H1 (cell line): Measurements from ENCODE around the gene OR8B4. TPM values are rescaled to one million over a fixed set of nuclear protein-coding genes. Genes with fewer than 3 reads are reported as not detected.

Experiments used
- CTCF ChIA-PET: fragments of 300-600 bp; sonication (Branson Sonifier 250); formaldehyde crosslinking; loops from one replicate; lab custom pipeline; 2021; ENCODE audit not compliant: partially characterized antibody; lab: Charles Lee
- POLR2A ChIA-PET: fragments of 300-600 bp; sonication (Branson Sonifier 250); formaldehyde crosslinking; loops from one replicate; lab custom pipeline; 2021; ENCODE audit warnings: inconsistent platforms; ENCODE audit not compliant: partially characterized antibody; lab: Charles Lee
- DNase-seq, 2 experiments: peaks; one replicate each; pipeline versions ENCODE4 v3.0.0 to v3.0.0-alpha.2; 2010 to 2022; ENCODE audit warnings: low spot score in 2 of 2, low read depth in 1 of 2, mixed read lengths in 1 of 2
- FAIRE-seq: peaks from 2 replicates; lab custom pipeline; 2011; peaks lifted over from hg19 to GRCh38; lab: Jason Lieb, UNC
- H2AFZ ChIP-seq: 2 replicates; pipeline ENCODE4 v1.8.1; 2012; ENCODE audit warnings: low read length, inconsistent platforms
- H2AK5ac ChIP-seq: 2 replicates; pipeline ENCODE4 v1.6.1; 2013; ENCODE audit warnings: low read depth, low read length
- H2BK120ac ChIP-seq: replicated peaks from 2 replicates; pipeline ENCODE3; 2013; ENCODE audit warnings: low read depth, low read length, inconsistent platforms
- H2BK12ac ChIP-seq: 2 replicates; pipeline ENCODE4 v1.6.1; 2013; ENCODE audit warnings: low read depth, low read length
- H2BK15ac ChIP-seq: 2 replicates; pipeline ENCODE4 v1.6.1; 2013; ENCODE audit warnings: low read length
- H2BK20ac ChIP-seq: 2 replicates; pipeline ENCODE4 v1.6.1; 2013; ENCODE audit warnings: low read length
- H2BK5ac ChIP-seq: 2 replicates; pipeline ENCODE4 v1.6.1; 2013; ENCODE audit warnings: low read depth, low read length
- H3K14ac ChIP-seq: 2 replicates; pipeline ENCODE4 v1.6.1; 2013; ENCODE audit warnings: inconsistent platforms; ENCODE audit not compliant: insufficient read length
- H3K18ac ChIP-seq: 2 replicates; pipeline ENCODE4 v1.6.1; 2013; ENCODE audit warnings: low read length; ENCODE audit errors: extremely low read depth
- H3K23ac ChIP-seq: 2 replicates; pipeline ENCODE4 v1.6.1; 2013; ENCODE audit warnings: inconsistent platforms; ENCODE audit not compliant: insufficient read length
- H3K23me2 ChIP-seq: 2 replicates; pipeline ENCODE4 v1.6.1; 2013; ENCODE audit warnings: low read depth, low read length
- H3K27ac ChIP-seq: 2 replicates; pipeline ENCODE4 v1.6.1; 2011; ENCODE audit warnings: low read depth, low read length, inconsistent platforms
- H3K27me3 ChIP-seq, 4 experiments: replicated peaks in 1 of 4; 1 replicate in 1 of 4; 2 replicates in 3 of 4; pipeline versions ENCODE4 v1.6.1 to v1.8.1; 2011 to 2013; ENCODE audit warnings: low read length in 3 of 4, mild to moderate bottlenecking in 3 of 4, inconsistent platforms in 2 of 4, mixed read lengths in 2 of 4, moderate library complexity in 1 of 4; ENCODE audit not compliant: control insufficient read depth in 3 of 4, insufficient read depth in 3 of 4; ENCODE audit errors: extremely low read depth in 1 of 4
- H3K36me3 ChIP-seq, 4 experiments: 2 replicates each; pipeline versions ENCODE4 v1.6.1 to v1.8.1; 2011 to 2013; ENCODE audit warnings: mild to moderate bottlenecking in 4 of 4, low read length in 3 of 4, moderate library complexity in 2 of 4, control low read depth in 1 of 4, inconsistent platforms in 1 of 4; ENCODE audit not compliant: insufficient read depth in 4 of 4, control insufficient read depth in 2 of 4
- H3K4ac ChIP-seq: replicated peaks from 2 replicates; pipeline ENCODE3; 2013; ENCODE audit warnings: low read length, low read depth, mixed read lengths, inconsistent platforms; ENCODE audit not compliant: insufficient read length
- H3K4me1 ChIP-seq, 4 experiments: replicated peaks in 1 of 4; 1 replicate in 1 of 4; 2 replicates in 3 of 4; pipeline versions ENCODE4 v1.6.1 to v1.8.1; 2011 to 2013; ENCODE audit warnings: low read length in 3 of 4, inconsistent platforms in 2 of 4, mixed read lengths in 1 of 4; ENCODE audit not compliant: insufficient read depth in 4 of 4, control insufficient read depth in 3 of 4
- H3K4me2 ChIP-seq, 2 experiments: 2 replicates each; pipeline versions ENCODE4 v1.6.1 to v1.8.1; 2011 to 2013; ENCODE audit warnings: low read depth in 2 of 2, low read length in 2 of 2, control low read depth in 1 of 2, inconsistent platforms in 1 of 2, mild to moderate bottlenecking in 1 of 2; ENCODE audit not compliant: insufficient read depth in 1 of 2
- H3K4me3 ChIP-seq, 4 experiments: fragments of 200-600, 300-600 bp in 1 of 4; sonication (generic), shearing (Covaris generic), sonication (Bioruptor Twin) in 1 of 4; 2 replicates each; pipeline versions ENCODE4 v1.5.1 to v1.8.1; 2011 to 2016; ENCODE audit warnings: low read length in 4 of 4, low read depth in 3 of 4, control low read depth in 2 of 4, inconsistent platforms in 2 of 4, mild to moderate bottlenecking in 2 of 4, mixed read lengths in 1 of 4, moderate library complexity in 1 of 4; ENCODE audit not compliant: insufficient read depth in 2 of 4; ENCODE audit errors: extremely low read depth in 1 of 4
- H3K56ac ChIP-seq: replicated peaks from 2 replicates; pipeline ENCODE3; 2013; ENCODE audit warnings: low read depth, mild to moderate bottlenecking, mixed read lengths, low read length, inconsistent platforms; ENCODE audit not compliant: insufficient read length
- H3K79me1 ChIP-seq: 2 replicates; pipeline ENCODE4 v1.6.1; 2013; ENCODE audit warnings: low read depth, low read length, control low read depth
- H3K79me2 ChIP-seq, 2 experiments: 2 replicates each; pipeline versions ENCODE4 v1.6.1 to v1.8.1; 2012 to 2013; ENCODE audit warnings: low read length in 2 of 2, mild to moderate bottlenecking in 2 of 2, inconsistent platforms in 1 of 2; ENCODE audit not compliant: insufficient read depth in 2 of 2, control insufficient read depth in 1 of 2
- H3K9ac ChIP-seq, 4 experiments: replicated peaks in 1 of 4; 1 replicate in 1 of 4; 2 replicates in 3 of 4; pipeline versions ENCODE4 v1.6.1 to v1.8.1; 2011 to 2013; ENCODE audit warnings: low read depth in 3 of 4, low read length in 3 of 4, control low read depth in 2 of 4, mild to moderate bottlenecking in 2 of 4, moderate library complexity in 2 of 4, inconsistent platforms in 1 of 4; ENCODE audit errors: extremely low read depth in 1 of 4
- H3K9me3 ChIP-seq, 2 experiments: 2 replicates each; pipeline versions ENCODE4 v1.6.1 to v1.8.1; 2012 to 2013; ENCODE audit warnings: mild to moderate bottlenecking in 2 of 2, moderate library complexity in 2 of 2, control low read depth in 1 of 2, inconsistent platforms in 1 of 2, low read depth in 1 of 2, low read length in 1 of 2, mixed read lengths in 1 of 2; ENCODE audit not compliant: insufficient read depth in 2 of 2
- H4K20me1 ChIP-seq, 2 experiments: replicated peaks in 1 of 2; 2 replicates each; pipeline versions ENCODE3 to v1.8.1; 2011 to 2013; ENCODE audit warnings: inconsistent platforms in 2 of 2, low read length in 2 of 2, mild to moderate bottlenecking in 1 of 2; ENCODE audit not compliant: insufficient read depth in 2 of 2, control insufficient read depth in 1 of 2
- H4K5ac ChIP-seq: 2 replicates; pipeline ENCODE4 v1.6.1; 2013; ENCODE audit warnings: low read length, low read depth, mixed read lengths, inconsistent platforms; ENCODE audit not compliant: insufficient read length
- H4K8ac ChIP-seq: 2 replicates; pipeline ENCODE4 v1.8.0; 2013; ENCODE audit warnings: mild to moderate bottlenecking, moderate library complexity, low read length, inconsistent platforms; ENCODE audit not compliant: insufficient read depth; ENCODE audit errors: extremely low read depth
- H4K91ac ChIP-seq: replicated peaks from 2 replicates; pipeline ENCODE3; 2013; ENCODE audit warnings: low read length, mixed read lengths, inconsistent platforms; ENCODE audit not compliant: insufficient read length
- ATF2 ChIP-seq: IDR thresholded peaks from 2 replicates; pipeline ENCODE4 v1.6.1; 2012; ENCODE audit warnings: low read length, inconsistent platforms
- CEBPB ChIP-seq: IDR thresholded peaks from 2 replicates; pipeline ENCODE4 v1.6.1; 2012; ENCODE audit warnings: low read depth, low read length
- CHD2 ChIP-seq: IDR thresholded peaks from 2 replicates; pipeline ENCODE4 v1.6.1; 2012; ENCODE audit warnings: low read length, improper control_type of control experiment
- E2F6 ChIP-seq: IDR thresholded peaks from 2 replicates; pipeline ENCODE4 v1.6.1; 2012; ENCODE audit warnings: inconsistent platforms
- GABPA ChIP-seq: IDR thresholded peaks from 2 replicates; pipeline ENCODE4 v1.6.1; 2011; ENCODE audit warnings: mild to moderate bottlenecking, low read length, moderate library complexity, borderline replicate concordance; ENCODE audit not compliant: insufficient read depth
- MAX ChIP-seq: IDR thresholded peaks from 2 replicates; pipeline ENCODE4 v1.6.1; 2012; ENCODE audit warnings: inconsistent platforms
- POLR2A ChIP-seq, 2 experiments: IDR thresholded peaks; 1 replicate in 1 of 2; 2 replicates in 1 of 2; pipeline ENCODE4 v1.6.1; 2011; ENCODE audit warnings: low read depth in 2 of 2, low read length in 2 of 2, mild to moderate bottlenecking in 2 of 2; ENCODE audit errors: control extremely low read depth in 1 of 2
- SAP30 ChIP-seq: fragments of 300-600 bp; sonication (generic); IDR thresholded peaks from 2 replicates; pipeline ENCODE4 v1.7.1; 2012; ENCODE audit warnings: low read length, moderate library complexity, mild to moderate bottlenecking, inconsistent platforms; ENCODE audit not compliant: insufficient read depth, insufficient replicate concordance
- TBP ChIP-seq: IDR thresholded peaks from 2 replicates; pipeline ENCODE4 v1.6.1; 2011; ENCODE audit warnings: low read depth, low read length, improper control_type of control experiment
- USF2 ChIP-seq: IDR thresholded peaks from 2 replicates; pipeline ENCODE4 v1.6.1; 2011; ENCODE audit warnings: low read length, improper control_type of control experiment
- YY1 ChIP-seq: IDR thresholded peaks from 2 replicates; pipeline ENCODE4 v1.6.1; 2011; ENCODE audit warnings: low read depth, mild to moderate bottlenecking, low read length
- WGBS, 2 experiments: shearing (Covaris generic) in 1 of 2; methylation state at CpG; one replicate each; pipeline versions ENCODE4 v1.1.6 to v1.1.7; 2013 to 2015; ENCODE audit warnings: low lambda C conversion rate in 2 of 2, mixed read lengths in 2 of 2, inconsistent platforms in 1 of 2, low coverage in 1 of 2, missing lambda C conversion rate in 1 of 2; ENCODE audit not compliant: insufficient replicate concordance in 2 of 2, insufficient coverage in 1 of 2, insufficient read length in 1 of 2; ENCODE audit errors: extremely low coverage in 1 of 2, missing lambda C conversion rate in 1 of 2; 5-methylcytosine and 5-hydroxymethylcytosine counted together
- polyA plus RNA-seq, 7 experiments: library from polyadenylated mRNA; depleted of rRNA in 3 of 7; stranded (reverse) in 5 of 7; unstranded in 2 of 7; fragments of >200 nt in 5 of 7; fragments of 200-250 nt in 2 of 7; gene quantifications; 1 replicate in 5 of 7; 2 replicates in 1 of 7; 4 replicates in 1 of 7; pipeline versions ENCODE4 v1.2.1 to v1.2.3, GENCODE V29; 2011 to 2013; ENCODE audit warnings: missing spikeins in 2 of 7, mixed read lengths in 2 of 7
- total RNA-seq: library from RNA; stranded (reverse); fragmentation: NEBNext Ultra II Directional; extraction: Animal tissue kit (Norgen Biotek cat#: 25700); gene quantifications from 2 replicates; pipeline ENCODE4 v1.2.1, GENCODE V29; 2021

The OR8B4 gene
- total and polyA plus RNA-seq, 2 of the 8 experiments (the other 6 are each of a cell fraction or from before 2014, with no cell fraction given) = not detected

GRCh38 chr11:124445646-124446150, 21.0 kb upstream of the OR8B4 start, which contains the start of gene OR8B8:
TSS of gene OR8B8 (minus strand) at chr11:124445696. CDS start at chr11:124441085, 4,611 bp downstream.
- Histone ChIP-seq H3K56ac (no peak within 1 kb of the TSS), H3K23ac (no peak within 1 kb of the TSS), H3K23me2 (no peaks in the 10 kb centered on the region), H3K27me3 (no peaks in the 10 kb centered on the region), H4K91ac (no peak within 1 kb of the TSS), H4K8ac (no peak within 1 kb of the TSS), H2BK5ac (no peak within 1 kb of the TSS), H3K79me2 (no peaks in the 10 kb centered on the region), H2BK120ac (no peak within 1 kb of the TSS), H3K4me3 (no peak within 1 kb of the TSS), H4K5ac (no peak within 1 kb of the TSS), H3K27ac (no peak within 1 kb of the TSS), H3K18ac (no peak within 1 kb of the TSS), H3K4me2 (no peak within 1 kb of the TSS), H2BK20ac (no peak within 1 kb of the TSS), H3K4ac (no peak within 1 kb of the TSS), H3K9me3 (no peaks in the 10 kb centered on the region), H2AFZ (no peak within 1 kb of the TSS), H2BK12ac (no peak within 1 kb of the TSS), H3K14ac (no peak within 1 kb of the TSS), H3K4me1 (no peaks in the 10 kb centered on the region), H2BK15ac (no peak within 1 kb of the TSS), H3K36me3 (no peaks in the 10 kb centered on the region), H2AK5ac (no peak within 1 kb of the TSS), H3K79me1 (no peaks in the 10 kb centered on the region), H4K20me1 (no peaks in the 10 kb centered on the region), H3K9ac (no peak within 1 kb of the TSS)
- CTCF ChIA-PET = no interaction called here
- no peak for FAIRE-seq
- DNase-seq = no peak
- POLR2A ChIA-PET = no interaction called here
- 96% methylated on average over 1 of the region's 1 CpG; no CpG with 5 or more reads in 1 of the 2 experiments for WGBS, 2 experiments
- no peak for TF ChIP-seq SAP30
- TF ChIP-seq CEBPB = no peak
- TF ChIP-seq CHD2 = no peak
- TF ChIP-seq MAX = no peak
- TF ChIP-seq ATF2 = no peak
- no peak for TF ChIP-seq E2F6
- TF ChIP-seq GABPA = no peak
- no peak for TF ChIP-seq USF2
- no peak for TF ChIP-seq TBP
- no peak for TF ChIP-seq POLR2A (IDR thresholded peaks at IDR 0.05; ENCODE audit: control extremely low read depth in 1 of 2, low read depth in 2 of 2, low read length in 2 of 2)
- no peak for TF ChIP-seq YY1
